HG02981 (cell line): ENCODE results near the gene PRR18.

Source experiments
- ATAC-seq: cut with Tn5 transposase; IDR thresholded peaks from one replicate; pipeline ENCODE4 v1.9.1; 2021; ENCODE audit warnings: mild to moderate bottlenecking, moderate library complexity; ENCODE audit not compliant: unreplicated experiment

PRR18 gene

DNA sequence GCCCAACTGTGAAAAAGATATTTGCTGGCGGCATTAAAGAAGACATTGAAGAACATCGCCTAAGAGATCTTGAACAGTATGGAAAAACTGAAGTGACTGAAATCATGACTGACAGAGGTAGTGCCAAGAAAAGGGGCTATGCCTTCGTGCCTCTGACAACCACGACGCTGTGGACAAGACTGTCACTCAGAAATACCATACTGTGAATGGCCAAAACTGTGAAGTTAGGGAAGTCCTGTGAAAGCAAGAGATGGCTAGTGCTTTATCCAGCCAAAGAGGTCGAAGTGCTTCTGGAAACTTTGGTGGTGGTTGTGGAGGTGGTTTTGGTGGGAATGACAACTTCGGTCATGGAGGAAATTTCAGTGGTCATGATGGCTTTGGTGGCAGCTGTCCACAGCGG is 26.7 kb upstream of the PRR18 start:
- no peak for ATAC-seq

GRCh38 chr6:166333172-166333995 is 25.2 kb upstream of the PRR18 start:
- peak; percentile 57 for ATAC-seq

DNA sequence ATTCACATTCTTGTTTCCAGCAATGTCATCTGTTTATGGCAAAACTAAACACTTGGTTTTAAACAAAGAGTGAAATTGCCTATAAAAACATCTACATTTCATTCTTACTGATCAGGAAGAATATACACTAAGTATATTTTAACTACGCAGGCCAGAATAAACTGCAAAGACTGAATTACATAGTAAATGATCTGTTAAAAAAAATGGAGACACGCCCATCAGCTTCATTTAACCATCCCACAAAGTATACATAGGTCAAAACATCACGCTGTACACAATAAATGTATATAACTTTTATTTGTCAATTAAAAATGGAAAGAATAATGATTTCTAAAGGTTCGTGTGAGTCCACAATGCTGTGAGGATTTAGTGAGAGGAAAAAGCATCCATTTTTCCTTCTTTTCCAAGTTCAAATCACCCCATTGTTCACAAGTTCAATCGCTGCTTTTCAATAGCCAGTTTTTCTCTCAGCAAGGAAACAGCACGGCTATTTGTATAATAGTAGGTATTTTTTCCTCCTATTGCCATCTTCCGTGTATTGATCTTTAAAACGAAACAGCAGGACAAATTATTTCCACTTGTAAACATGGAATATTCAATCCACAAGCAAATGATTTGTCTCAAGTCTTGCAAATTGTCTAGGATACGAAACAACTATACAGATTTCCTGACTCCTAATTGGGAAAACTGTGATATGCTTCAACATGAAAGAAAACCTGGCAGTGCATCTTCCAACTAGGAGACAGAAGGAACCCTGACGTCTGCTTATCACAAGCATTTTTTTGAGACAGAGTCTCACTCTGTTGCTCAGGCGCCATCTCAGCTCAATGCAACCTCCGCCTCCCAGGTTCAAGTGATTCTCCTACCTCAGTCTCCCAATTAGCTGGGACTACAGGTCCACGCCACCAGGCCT is 23.6 kb upstream of the PRR18 start:
- ATAC-seq, result no peak

GRCh38 chr6:166330612-166331011 is 22.4 kb upstream of the PRR18 start:
- no peak for ATAC-seq

- ATAC-seq, result no peak
These were observed 17.3 kb upstream of the PRR18 start for GRCh38 chr6:166325383-166326042.

- ATAC-seq, result no peak
These were observed 15.2 kb upstream of the PRR18 start for GRCh38 chr6:166323395-166323794.

DNA sequence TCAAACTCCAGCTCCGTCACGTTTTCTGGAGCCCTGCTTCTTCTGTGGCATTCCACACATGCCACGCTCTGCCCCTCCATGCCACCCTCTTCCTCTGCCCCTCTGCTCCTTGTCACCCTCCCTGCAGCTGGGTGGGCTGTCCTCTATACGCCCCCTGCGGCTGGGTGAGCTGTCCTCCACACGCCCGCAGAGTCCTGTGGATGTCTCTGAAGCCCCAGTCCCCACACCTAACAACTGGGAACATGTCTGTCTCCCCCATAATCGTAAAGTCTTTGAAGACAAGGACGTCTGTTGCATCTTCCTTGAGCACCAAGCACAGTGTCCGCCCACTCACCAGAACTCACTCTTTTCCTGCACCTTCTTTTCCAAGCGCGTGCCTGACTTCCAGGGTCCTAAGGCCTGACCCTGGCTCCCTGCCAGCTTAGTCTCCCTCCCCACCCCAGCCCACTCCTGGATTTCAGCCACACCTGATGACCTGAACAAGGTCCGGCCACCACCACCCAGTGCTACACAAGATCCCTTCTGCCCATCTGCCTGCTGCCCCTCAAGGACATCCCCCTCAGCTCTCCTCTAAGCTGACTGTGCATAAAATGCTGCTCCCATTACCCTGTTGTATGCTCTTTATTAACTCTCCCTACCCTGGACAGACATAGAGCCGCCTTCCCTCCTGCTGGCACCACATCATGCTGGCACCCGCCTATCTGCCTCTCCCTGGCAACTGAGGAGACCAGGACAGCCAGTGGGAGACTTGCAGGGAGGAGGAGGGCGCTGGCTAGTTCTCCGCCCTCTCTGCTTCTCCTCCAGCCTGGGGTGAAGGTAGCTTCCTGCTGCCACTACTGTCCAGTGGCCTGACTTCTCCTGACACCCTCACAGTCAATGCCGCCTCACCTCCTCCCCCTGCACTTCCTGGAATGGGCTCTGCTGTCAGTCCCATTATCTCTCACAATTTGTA is 10.7 kb upstream of the PRR18 start:
- no peak for ATAC-seq

- ATAC-seq, result no peak
These were observed 10.0 kb upstream of the PRR18 start for GRCh38 chr6:166318227-166318626.

- no peak for ATAC-seq
These were observed 9.3 kb upstream of the PRR18 start for GRCh38 chr6:166317261-166318212.

- ATAC-seq, result no peak
These were observed 7.2 kb upstream of the PRR18 start for GRCh38 chr6:166315436-166315835.

DNA sequence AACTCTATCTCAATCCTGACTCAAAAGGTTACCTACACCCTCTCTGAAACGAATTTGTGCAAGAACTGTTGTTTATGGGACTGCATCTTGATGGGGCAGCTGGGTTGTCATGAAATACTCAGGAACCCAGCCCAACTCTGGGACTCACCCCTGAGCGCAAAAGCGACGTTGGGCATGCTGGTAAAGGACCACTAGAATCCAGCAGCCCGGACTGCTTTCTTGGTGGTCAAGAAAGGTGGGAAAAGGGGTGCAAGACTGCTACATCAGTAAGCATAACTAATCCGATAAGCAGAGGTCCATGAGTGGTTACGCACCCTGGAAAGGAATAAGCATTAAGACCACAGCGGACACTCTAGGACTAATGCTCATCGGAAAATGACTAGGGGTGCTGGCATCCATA is 6.3 kb upstream of the PRR18 start:
- no peak for ATAC-seq

DNA sequence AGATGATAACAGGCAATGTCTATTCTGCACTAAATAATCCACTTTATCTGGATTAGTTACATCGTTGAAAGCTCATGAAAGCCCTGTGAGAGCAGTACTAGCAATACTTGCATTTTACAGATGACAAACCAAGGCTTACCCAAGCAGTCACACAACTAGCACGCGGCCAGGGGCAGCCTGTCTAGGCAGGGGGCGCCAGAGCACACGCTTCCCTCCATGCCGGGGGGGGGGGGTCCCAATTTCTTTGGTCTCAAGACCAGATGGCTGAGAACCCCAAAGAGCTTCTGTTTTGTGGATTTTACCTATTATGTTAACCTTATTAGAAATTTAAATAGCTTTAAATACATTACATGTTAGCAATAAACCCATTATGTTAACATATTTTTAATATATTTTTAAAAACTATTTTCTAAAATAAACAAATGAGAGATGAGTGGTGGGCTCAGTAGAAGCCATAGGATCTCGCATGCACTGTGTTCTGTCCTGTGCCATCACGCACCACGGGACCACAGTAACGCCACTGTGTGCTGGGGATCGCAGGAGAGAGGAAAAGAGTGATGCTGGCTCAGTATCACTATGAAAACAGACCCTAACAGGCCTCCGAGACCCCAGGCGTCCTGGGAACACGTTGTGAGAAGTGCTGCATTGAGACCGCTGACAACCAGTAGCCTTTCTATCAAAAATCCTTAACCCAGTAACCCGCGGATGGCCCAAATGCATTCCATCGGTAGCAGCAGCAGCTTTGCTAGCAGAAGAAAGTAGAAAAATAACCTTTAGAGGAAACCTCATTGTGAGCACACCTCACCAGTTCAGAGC is 5.3 kb upstream of the PRR18 start:
- ATAC-seq, result peak; percentile 72

DNA sequence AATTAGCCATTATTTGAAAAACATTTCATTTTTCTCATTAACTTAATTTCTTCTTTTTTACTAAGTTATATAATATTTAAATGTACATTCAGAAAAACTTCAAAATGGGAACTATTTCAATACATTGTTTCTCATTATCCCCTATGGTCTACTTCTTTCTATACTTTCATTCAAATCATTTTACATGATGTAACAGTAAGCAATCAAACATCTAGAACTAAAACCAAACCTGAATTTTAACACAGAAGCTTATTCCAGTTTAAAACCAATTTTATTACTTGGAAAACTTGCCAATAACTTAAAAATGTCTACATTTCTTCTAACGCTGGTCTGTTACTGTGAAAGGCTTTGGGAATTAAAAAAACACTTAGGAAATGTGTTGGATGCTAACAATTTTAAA is 4.6 kb upstream of the PRR18 start:
- ATAC-seq, result no peak

DNA sequence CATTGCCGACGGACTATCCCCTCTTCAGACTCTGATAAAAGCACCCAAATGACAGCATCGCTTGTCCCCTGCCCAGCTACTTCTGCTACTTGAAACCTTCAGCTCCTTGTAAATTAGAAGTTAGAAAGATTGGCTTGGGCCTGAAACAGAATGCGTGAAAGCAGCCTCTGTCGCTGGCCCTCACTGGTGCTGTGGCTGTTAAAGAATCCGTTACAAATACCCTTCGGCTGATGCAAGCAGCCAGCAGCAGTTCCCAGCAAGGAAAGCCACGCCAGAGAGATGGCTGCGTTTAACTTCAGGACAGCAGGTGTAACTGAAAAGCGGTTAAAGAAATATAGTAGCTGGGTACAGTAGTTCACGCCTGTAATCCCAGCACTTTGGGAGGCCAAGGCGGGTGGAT is 2.4 kb upstream of the PRR18 start:
- no peak for ATAC-seq

DNA sequence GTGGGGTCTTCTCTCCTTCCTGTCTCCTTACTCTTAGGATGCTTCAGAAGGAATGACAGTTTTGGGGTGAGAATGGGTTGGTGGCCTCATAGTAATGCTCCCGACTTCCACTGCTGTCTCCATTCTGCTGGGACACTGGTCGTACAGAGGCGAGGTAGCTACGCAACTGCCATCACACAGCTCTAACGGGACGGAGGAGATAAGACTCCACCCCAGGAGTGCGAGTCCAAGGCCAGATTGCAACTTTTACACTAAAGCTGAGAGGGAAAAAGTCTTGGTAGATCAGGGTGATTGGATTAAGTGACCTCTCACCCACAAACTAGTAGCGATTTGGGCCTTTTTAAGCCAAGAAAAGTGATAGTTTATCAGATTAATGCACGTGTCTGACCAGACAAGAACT is 1.8 kb upstream of the PRR18 start:
- ATAC-seq, result no peak

DNA sequence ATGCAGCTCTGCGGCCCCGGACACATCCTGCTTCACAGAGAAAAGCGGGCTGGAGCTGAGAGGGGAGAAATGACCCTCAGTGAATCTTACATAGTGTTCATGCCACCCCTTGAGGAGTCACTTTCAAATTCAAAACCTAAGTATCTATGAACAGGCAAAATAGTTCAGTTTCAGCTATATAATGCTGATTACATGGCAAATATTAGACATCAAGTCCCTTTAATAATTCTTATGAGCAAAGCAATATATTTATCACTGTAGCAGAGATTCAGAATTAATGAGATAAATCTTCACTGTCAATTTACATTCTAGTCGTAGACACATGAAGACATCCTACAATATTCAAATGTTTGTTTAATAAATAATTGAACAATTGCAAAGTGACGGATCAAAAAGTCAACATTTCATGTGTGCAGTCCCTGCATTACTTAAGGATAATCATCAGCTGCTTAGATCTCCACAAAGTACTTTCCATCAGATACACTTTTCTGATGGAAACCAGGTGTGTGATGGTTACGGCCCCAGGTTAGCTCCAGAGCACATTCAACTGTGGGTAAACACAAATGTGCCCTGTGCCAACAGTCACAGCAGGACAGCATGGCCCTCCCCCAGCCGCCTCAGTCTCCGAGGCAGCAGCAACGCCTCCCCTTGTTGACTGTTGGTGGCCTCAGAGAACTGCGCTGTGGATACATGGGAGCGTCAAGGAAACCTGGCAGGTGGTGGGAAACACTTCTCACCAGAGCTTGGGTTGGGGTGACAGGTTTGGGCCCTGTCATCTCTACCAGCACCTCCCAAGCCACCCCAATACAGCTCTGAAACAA is 787 bp upstream of the PRR18 start:
- no peak for ATAC-seq
